MM.1S (cell line): ENCODE data around the gene ARHGEF40.

Experiments
- CTCF ChIP-seq: fragments of 300-600 bp; sonication (generic); IDR thresholded peaks from 2 replicates; pipeline ENCODE4 v1.5.1; 2016; ENCODE audit warnings: antibody characterized with exemption, low read length, mixed read lengths
- EZH2 ChIP-seq: fragments of 300-600 bp; sonication (generic); optimal IDR thresholded peaks from 2 replicates; pipeline ENCODE3; 2017; ENCODE audit warnings: low read depth, mild to moderate bottlenecking, antibody characterized with exemption, low read length, mixed read lengths

- TF ChIP-seq CTCF = no peak
- no peak for TF ChIP-seq EZH2
These were observed 48.8 kb downstream of the ARHGEF40 start for GRCh38 chr14:21118933-21119332.
